ENCODE results near the gene TNNT3. TPM values are rescaled to one million over a fixed set of nuclear protein-coding genes. Genes with fewer than 3 reads are reported as not detected.

Gene TNNT3
- total RNA-seq, 4 donors from 2014 or later = 1.7 to 4.1 (median 2.6) TPM; not detected in 1

GRCh38 chr11:1924646-1925372 is 5.3 kb downstream of the TNNT3 start:
- Histone ChIP-seq H3K27me3 (no peaks in the 10 kb centered on the region), H3K27ac (no peak overlapping the region), H3K4me3 (replicated peaks in 1 of 3) (no peak overlapping the region), H3K4me1 (peaks cover 6 to 10% of the 10 kb centered on the region in 2 donors), H3K36me3 (no peaks in the 10 kb centered on the region), H3K9me3 (no peaks in the 10 kb centered on the region)
- intact Hi-C loops (cut with DNase I) = no loop called here
- TF ChIP-seq POLR2A (IDR thresholded peaks at IDR 0.05) (no peak), CTCF (IDR thresholded peaks at IDR 0.05) (no peak)
- DNase-seq = no peak
- WGBS, 2 donors = 85 to 87% methylated on average over 13 of the region's 21 CpGs

- WGBS, 2 donors = 90 to 92% methylated on average over 11 to 18 of the region's 23 CpGs
- Histone ChIP-seq H3K36me3 (no peaks in the 10 kb centered on the region), H3K9me3 (no peaks in the 10 kb centered on the region), H3K4me3 (replicated peaks in 1 of 3) (no peak overlapping the region), H3K27ac (no peak overlapping the region), H3K4me1 (peaks cover 6 to 10% of the 10 kb centered on the region in 2 donors), H3K27me3 (no peaks in the 10 kb centered on the region)
- no peak for DNase-seq
- intact Hi-C loops (cut with DNase I) = no loop called here
- TF ChIP-seq CTCF (IDR thresholded peaks at IDR 0.05) (no peak), POLR2A (IDR thresholded peaks at IDR 0.05) (no peak)
These were observed 6.1 kb downstream of the TNNT3 start for GRCh38 chr11:1925373-1926155.

- WGBS, 2 donors = 90 to 91% methylated on average over 40 of the region's 41 CpGs
- H3K36me3 ChIP-seq = no peaks in the 10 kb centered on the region
- no peaks in the 10 kb centered on the region for H3K9me3 ChIP-seq
- no peaks in the 10 kb centered on the region for H3K27me3 ChIP-seq
- H3K27ac ChIP-seq = no peak overlapping the region
- peaks cover 6 to 10% of the 10 kb centered on the region in 2 donors for H3K4me1 ChIP-seq
- no peak overlapping the region for H3K4me3 ChIP-seq (replicated peaks in 1 of 3)
- no peak for DNase-seq
- TF ChIP-seq CTCF (IDR thresholded peaks at IDR 0.05) (no peak), POLR2A (IDR thresholded peaks at IDR 0.05) (no peak)
- intact Hi-C loops (cut with DNase I) = no loop called here
These were observed 6.9 kb downstream of the TNNT3 start for GRCh38 chr11:1926156-1927025.

- H3K4me1 ChIP-seq = peaks cover 6 to 10% of the 10 kb centered on the region in 2 donors
These were observed 7.7 kb downstream of the TNNT3 start for GRCh38 chr11:1927026-1927847.

More at GRCh38 chr11:1927026-1927847, 7.7 kb downstream of the TNNT3 start:
- H3K36me3 ChIP-seq = no peaks in the 10 kb centered on the region
- no peaks in the 10 kb centered on the region for H3K9me3 ChIP-seq
- WGBS, 2 donors = 68 to 76% methylated on average over 17 to 26 of the region's 28 CpGs
- DNase-seq = no peak
- no peak overlapping the region for H3K27ac ChIP-seq
- H3K4me3 ChIP-seq (replicated peaks in 1 of 3) = no peak overlapping the region
- TF ChIP-seq CTCF (IDR thresholded peaks at IDR 0.05) = no peak
- no peak for TF ChIP-seq POLR2A (IDR thresholded peaks at IDR 0.05)
- no peaks in the 10 kb centered on the region for H3K27me3 ChIP-seq
- intact Hi-C loops (cut with DNase I) = no loop called here

Data from thyroid gland (tissue), 4 donors.